ENCODE data around the gene ALDH5A1. TPM values are rescaled to one million over a fixed set of nuclear protein-coding genes. Genes with fewer than 3 reads are reported as not detected.

ALDH5A1 gene
- total RNA-seq, result 0.48 and 0.98 TPM in 2 replicates

GRCh38 chr6:24494821-24495795 is at the start of gene ALDH5A1:
Gene ALDH5A1 (plus strand): TSS chr6:24494969. CDS start chr6:24494997, 28 bp downstream.

GRCh38 chr6:24489470-24489869 is 5.3 kb upstream of the ALDH5A1 start, which contains the start of gene GPLD1:
Gene GPLD1 (minus strand): TSS chr6:24489578. CDS start chr6:24489511, 67 bp downstream.

Other genes with a start within 250 kb of the ALDH5A1 start
- gene DCDC2, start 136.9 kb upstream of the ALDH5A1 start, total RNA-seq, result not detected in 2 replicates
- gene MRS2, start 92.0 kb upstream of the ALDH5A1 start, total RNA-seq, result 27.4 and 27.8 TPM in 2 replicates
- gene GPLD1, start 5.4 kb upstream of the ALDH5A1 start, total RNA-seq, result 0.19 and 0.33 TPM in 2 replicates
- under 0.01 TPM in 1 of 2 replicates, not detected in the other for gene KIAA0319, start 151.2 kb downstream of the ALDH5A1 start, total RNA-seq
- gene TDP2, start 171.9 kb downstream of the ALDH5A1 start, total RNA-seq, result 17.6 and 23.8 TPM in 2 replicates
- 5.2 and 5.8 TPM in 2 replicates for gene ACOT13, start 172.1 kb downstream of the ALDH5A1 start, total RNA-seq
- gene C6orf62, start 224.2 kb downstream of the ALDH5A1 start, total RNA-seq, result 123 and 200 TPM in 2 replicates